Measurements from ENCODE around the gene LUM. TPM values are rescaled to one million over a fixed set of nuclear protein-coding genes. Genes with fewer than 3 reads are reported as not detected.

The LUM gene
- total RNA-seq, 1 experiment from 2014 or later: 0.31 TPM

DNA sequence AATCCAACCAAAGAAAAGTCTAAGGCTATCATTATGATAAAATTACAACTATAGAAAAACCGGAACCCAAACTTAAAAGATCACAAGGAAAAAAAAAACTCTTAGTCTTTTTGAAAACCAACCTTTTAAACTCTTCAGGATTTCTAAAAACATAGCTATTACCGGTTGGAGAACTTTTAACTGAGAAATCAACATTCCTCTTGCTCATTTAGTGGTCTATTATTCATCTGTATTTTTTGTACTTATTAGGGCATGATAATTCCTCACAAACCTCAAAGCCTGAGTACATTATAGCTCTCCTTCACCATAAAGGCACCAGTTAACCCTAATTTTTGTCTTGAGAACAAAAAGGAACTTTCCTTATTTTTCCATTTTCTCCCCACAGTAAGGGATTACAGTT, 10.4 kb downstream of the LUM start:
- H3K4me1 Mint-ChIP-seq (ENCODE audit: low read depth, unreplicated experiment): peaks cover 19% of the 10 kb centered on the region
- no peak overlapping the region for H3K27ac Mint-ChIP-seq (ENCODE audit: unreplicated experiment)
- H3K9me3 Mint-ChIP-seq (ENCODE audit: low read depth, unreplicated experiment): no peaks in the 10 kb centered on the region
- TF ChIP-seq, protein P1, sequence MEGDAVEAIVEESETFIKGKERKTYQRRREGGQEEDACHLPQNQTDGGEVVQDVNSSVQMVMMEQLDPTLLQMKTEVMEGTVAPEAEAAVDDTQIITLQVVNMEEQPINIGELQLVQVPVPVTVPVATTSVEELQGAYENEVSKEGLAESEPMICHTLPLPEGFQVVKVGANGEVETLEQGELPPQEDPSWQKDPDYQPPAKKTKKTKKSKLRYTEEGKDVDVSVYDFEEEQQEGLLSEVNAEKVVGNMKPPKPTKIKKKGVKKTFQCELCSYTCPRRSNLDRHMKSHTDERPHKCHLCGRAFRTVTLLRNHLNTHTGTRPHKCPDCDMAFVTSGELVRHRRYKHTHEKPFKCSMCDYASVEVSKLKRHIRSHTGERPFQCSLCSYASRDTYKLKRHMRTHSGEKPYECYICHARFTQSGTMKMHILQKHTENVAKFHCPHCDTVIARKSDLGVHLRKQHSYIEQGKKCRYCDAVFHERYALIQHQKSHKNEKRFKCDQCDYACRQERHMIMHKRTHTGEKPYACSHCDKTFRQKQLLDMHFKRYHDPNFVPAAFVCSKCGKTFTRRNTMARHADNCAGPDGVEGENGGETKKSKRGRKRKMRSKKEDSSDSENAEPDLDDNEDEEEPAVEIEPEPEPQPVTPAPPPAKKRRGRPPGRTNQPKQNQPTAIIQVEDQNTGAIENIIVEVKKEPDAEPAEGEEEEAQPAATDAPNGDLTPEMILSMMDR (IDR thresholded peaks at IDR 0.05; ENCODE audit: unreplicated experiment): no peak
- no peaks in the 10 kb centered on the region for H3K27me3 Mint-ChIP-seq (ENCODE audit: unreplicated experiment)
- no peak for DNase-seq
- CTCF ChIA-PET: no interaction called here
- intact Hi-C loops (cut with micrococcal nuclease; ENCODE audit: unreplicated experiment): no loop called here
- no peaks in the 10 kb centered on the region for H3K36me3 Mint-ChIP-seq (ENCODE audit: insufficient read depth, unreplicated experiment)
- no peak overlapping the region for H3K4me3 Mint-ChIP-seq (ENCODE audit: low read depth, unreplicated experiment)
- no TSS peak for BruUV-seq (replicated peaks)

DNA sequence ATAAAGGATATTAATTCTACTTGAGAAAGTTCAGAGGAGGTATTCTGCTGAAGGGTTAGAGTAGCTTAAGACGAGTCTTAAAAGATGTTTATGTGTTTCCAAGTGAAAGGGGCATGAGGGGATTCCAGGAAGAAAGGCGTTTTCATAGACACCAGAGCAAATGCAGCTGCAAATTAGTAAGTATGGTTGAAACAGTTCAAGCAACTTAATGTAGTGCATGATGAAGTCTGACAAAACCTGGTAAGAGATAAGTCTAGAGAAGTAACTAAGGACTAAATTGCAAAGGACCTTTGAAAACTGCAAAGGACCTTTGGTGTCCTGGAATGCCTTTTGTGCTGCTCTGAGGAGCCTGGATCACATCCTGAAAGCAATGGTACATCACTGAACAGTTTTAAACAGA, 11.5 kb downstream of the LUM start:
- BruUV-seq (replicated peaks): no TSS peak
- CTCF ChIA-PET: interaction anchor here (0.8 kb wide), 1 partner anchor 9 kb away, joined by 3 read pairs; no protein-coding TSS in a partner anchor
- Mint-ChIP-seq H3K27me3 (ENCODE audit: unreplicated experiment) (no peaks in the 10 kb centered on the region), H3K4me3 (ENCODE audit: low read depth, unreplicated experiment) (no peak overlapping the region), H3K36me3 (ENCODE audit: insufficient read depth, unreplicated experiment) (no peaks in the 10 kb centered on the region), H3K4me1 (ENCODE audit: low read depth, unreplicated experiment) (peaks cover 19% of the 10 kb centered on the region), H3K27ac (ENCODE audit: unreplicated experiment) (peak overlapping the region; percentile 65), H3K9me3 (ENCODE audit: low read depth, unreplicated experiment) (no peaks in the 10 kb centered on the region)
- TF ChIP-seq, protein P1 (IDR thresholded peaks at IDR 0.05; ENCODE audit: unreplicated experiment): no peak
- intact Hi-C loops (cut with micrococcal nuclease; ENCODE audit: unreplicated experiment): no loop called here
- no peak for DNase-seq

- H3K36me3 Mint-ChIP-seq (ENCODE audit: insufficient read depth, unreplicated experiment): no peaks in the 10 kb centered on the region
- H3K9me3 Mint-ChIP-seq (ENCODE audit: low read depth, unreplicated experiment): no peaks in the 10 kb centered on the region
- H3K4me1 Mint-ChIP-seq (ENCODE audit: low read depth, unreplicated experiment): peaks cover 22% of the 10 kb centered on the region
- intact Hi-C loops (cut with micrococcal nuclease; ENCODE audit: unreplicated experiment): no loop called here
- H3K27ac Mint-ChIP-seq (ENCODE audit: unreplicated experiment): peak overlapping the region; percentile 65
- H3K4me3 Mint-ChIP-seq (ENCODE audit: low read depth, unreplicated experiment): no peak overlapping the region
- no TSS peak for BruUV-seq (replicated peaks)
- H3K27me3 Mint-ChIP-seq (ENCODE audit: unreplicated experiment): no peaks in the 10 kb centered on the region
- TF ChIP-seq, protein P1 (IDR thresholded peaks at IDR 0.05; ENCODE audit: unreplicated experiment): no peak
- DNase-seq: no peak
- CTCF ChIA-PET: interaction anchor here (0.8 to 1.0 kb wide), 2 partner anchors 9 to 90 kb away, joined by 3 to 5 read pairs; no protein-coding TSS in a partner anchor
Observed at GRCh38 chr12:91099341-91099740, 12.0 kb downstream of the LUM start.

- TF ChIP-seq, protein P1 (IDR thresholded peaks at IDR 0.05; ENCODE audit: unreplicated experiment): no peak
- no TSS peak for BruUV-seq (replicated peaks)
- Mint-ChIP-seq H3K9me3 (ENCODE audit: low read depth, unreplicated experiment) (no peaks in the 10 kb centered on the region), H3K4me3 (ENCODE audit: low read depth, unreplicated experiment) (no peak overlapping the region), H3K27ac (ENCODE audit: unreplicated experiment) (peak overlapping the region; percentile 65), H3K4me1 (ENCODE audit: low read depth, unreplicated experiment) (peaks cover 26% of the 10 kb centered on the region), H3K36me3 (ENCODE audit: insufficient read depth, unreplicated experiment) (no peaks in the 10 kb centered on the region), H3K27me3 (ENCODE audit: unreplicated experiment) (no peaks in the 10 kb centered on the region)
- CTCF ChIA-PET: interaction anchor here (0.8 to 1.0 kb wide), 2 partner anchors 10 to 89 kb away, joined by 3 to 5 read pairs; no protein-coding TSS in a partner anchor
- intact Hi-C loops (cut with micrococcal nuclease; ENCODE audit: unreplicated experiment): no loop called here
- peak; percentile 28 for DNase-seq
Observed at GRCh38 chr12:91098941-91099340, 12.4 kb downstream of the LUM start.
